ENCODE measurements around the gene RNPEPL1. TPM values are rescaled to one million over a fixed set of nuclear protein-coding genes. Genes with fewer than 3 reads are reported as not detected.

RNPEPL1 gene
- total RNA-seq, 3 donors from 2014 or later: 76.4 to 119 (median 76.9) TPM

DNA sequence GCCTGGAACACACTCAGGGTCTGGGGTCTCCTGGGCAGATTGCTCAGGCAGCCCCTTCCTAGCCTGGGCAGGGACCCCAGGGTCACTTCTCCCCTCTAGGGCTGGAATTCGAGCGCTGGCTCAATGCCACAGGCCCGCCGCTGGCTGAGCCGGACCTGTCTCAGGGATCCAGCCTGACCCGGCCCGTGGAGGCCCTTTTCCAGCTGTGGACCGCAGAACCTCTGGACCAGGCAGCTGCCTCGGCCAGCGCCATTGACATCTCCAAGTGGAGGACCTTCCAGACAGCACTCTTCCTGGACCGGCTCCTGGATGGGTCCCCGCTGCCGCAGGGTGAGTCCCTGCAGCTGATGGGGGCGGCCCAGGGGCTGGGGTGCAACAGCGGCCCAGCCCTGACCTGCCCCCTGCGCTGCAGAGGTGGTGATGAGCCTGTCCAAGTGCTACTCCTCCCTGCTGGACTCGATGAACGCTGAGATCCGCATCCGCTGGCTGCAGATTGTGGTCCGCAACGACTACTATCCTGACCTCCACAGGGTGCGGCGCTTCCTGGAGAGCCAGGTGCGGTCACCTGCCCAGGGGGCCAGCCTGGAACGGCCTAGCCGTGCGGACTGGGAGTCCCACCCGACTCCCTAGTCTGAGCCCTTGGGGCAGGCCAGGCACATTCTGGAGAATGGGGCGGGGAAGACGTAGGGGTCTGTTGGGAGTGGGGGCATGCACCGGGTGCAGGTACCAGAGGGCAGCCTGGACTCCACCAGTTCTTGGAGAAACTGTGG lies 8.3 kb downstream of the RNPEPL1 start:
- peaks cover 6% of the 10 kb centered on the region for H3K36me3 ChIP-seq (ENCODE audit: low read depth)
- H3K4me1 ChIP-seq (ENCODE audit: low read depth): peaks cover 11% of the 10 kb centered on the region
- DNase-seq (peak in 1 of 3 donors; percentile 48), ATAC-seq (no peak)
- no peaks in the 10 kb centered on the region for H3K9me3 ChIP-seq
- no peak overlapping the region for H3K4me3 ChIP-seq
- TF ChIP-seq CTCF (IDR thresholded peaks at IDR 0.05): no peak
- intact Hi-C loops (cut with DNase I, micrococcal nuclease): no loop called here

DNA sequence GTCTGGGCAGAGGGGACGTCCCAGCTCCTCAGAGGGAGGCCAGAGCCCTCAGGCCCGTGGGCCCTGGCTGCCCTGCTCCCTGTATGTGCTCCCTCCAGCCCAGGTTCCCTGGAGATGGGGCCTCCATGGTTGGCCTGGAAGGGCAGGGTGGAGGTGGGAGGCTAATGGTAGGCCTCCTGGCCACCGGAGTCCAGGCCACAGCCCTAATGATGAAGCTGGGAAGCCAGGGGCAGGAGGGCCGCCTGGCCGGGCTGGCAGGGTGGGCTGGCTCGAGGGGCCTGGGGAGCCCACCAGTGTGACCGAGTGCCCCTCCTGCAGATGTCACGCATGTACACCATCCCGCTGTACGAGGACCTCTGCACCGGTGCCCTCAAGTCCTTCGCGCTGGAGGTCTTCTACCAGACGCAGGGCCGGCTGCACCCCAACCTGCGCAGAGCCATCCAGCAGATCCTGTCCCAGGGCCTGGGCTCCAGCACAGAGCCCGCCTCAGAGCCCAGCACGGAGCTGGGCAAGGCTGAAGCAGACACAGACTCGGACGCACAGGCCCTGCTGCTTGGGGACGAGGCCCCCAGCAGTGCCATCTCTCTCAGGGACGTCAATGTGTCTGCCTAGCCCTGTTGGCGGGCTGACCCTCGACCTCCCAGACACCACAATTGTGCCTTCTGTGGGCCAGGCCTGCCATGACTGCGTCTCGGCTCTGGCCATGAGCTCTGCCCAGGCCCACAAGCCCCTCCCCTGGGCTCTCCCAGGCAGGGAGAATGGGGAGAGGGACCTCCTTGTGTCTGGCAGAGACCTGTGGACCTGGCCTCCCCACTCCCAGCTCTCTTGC lies 9.2 kb downstream of the RNPEPL1 start:
- intact Hi-C loops (cut with DNase I, micrococcal nuclease): no loop called here
- Histone ChIP-seq H3K4me1 (ENCODE audit: low read depth) (peaks cover 11% of the 10 kb centered on the region), H3K36me3 (ENCODE audit: low read depth) (peaks cover 4% of the 10 kb centered on the region), H3K4me3 (no peak overlapping the region), H3K9me3 (no peaks in the 10 kb centered on the region)
- TF ChIP-seq CTCF (IDR thresholded peaks at IDR 0.05): no peak
- DNase-seq (peak in 1 of 3 donors; percentile 40), ATAC-seq (no peak)

- ATAC-seq (no peak), DNase-seq (peak in 1 of 3 donors; percentile 44)
- intact Hi-C loops (cut with DNase I, micrococcal nuclease): no loop called here
- Histone ChIP-seq H3K9me3 (no peaks in the 10 kb centered on the region), H3K4me1 (ENCODE audit: low read depth) (peaks cover 11% of the 10 kb centered on the region), H3K36me3 (ENCODE audit: low read depth) (peaks cover 3% of the 10 kb centered on the region), H3K4me3 (no peak overlapping the region)
- no peak for TF ChIP-seq CTCF (IDR thresholded peaks at IDR 0.05)
Measured at GRCh38 chr2:240578110-240578450, 9.8 kb downstream of the RNPEPL1 start.

DNA sequence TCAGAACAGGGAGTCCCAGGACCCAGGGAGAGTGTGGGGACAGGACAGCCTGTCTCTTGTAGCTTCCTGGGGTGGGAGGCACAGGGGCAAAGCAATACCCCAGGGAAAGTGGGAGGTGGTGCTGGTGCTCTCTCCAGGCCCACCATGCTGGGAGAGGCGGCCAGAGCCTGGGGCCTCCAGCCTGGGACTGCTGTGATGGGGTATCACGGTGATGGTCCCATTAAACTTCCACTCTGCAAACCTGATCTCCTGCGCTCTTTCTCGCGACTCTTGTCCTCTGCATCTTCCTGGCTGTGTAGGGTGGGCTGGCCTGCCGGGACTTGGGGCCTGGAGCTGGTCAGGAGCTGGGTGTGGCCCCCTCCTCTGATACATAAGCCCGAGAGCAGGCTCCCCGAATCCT lies 10.2 kb downstream of the RNPEPL1 start:
- Histone ChIP-seq H3K9me3 (no peaks in the 10 kb centered on the region), H3K36me3 (ENCODE audit: low read depth) (peaks cover 3% of the 10 kb centered on the region), H3K4me3 (no peak overlapping the region), H3K4me1 (ENCODE audit: low read depth) (peaks cover 11% of the 10 kb centered on the region)
- TF ChIP-seq CTCF (IDR thresholded peaks at IDR 0.05): no peak
- intact Hi-C loops (cut with DNase I, micrococcal nuclease): no loop called here
- peak in 1 of 3 donors; percentile 46 for DNase-seq
- no peak for ATAC-seq

- TF ChIP-seq CTCF (IDR thresholded peaks at IDR 0.05): no peak
- H3K36me3 ChIP-seq (ENCODE audit: low read depth): peaks cover 3% of the 10 kb centered on the region
- ATAC-seq (peak; percentile 2), DNase-seq (peak in 1 of 3 donors; percentile 59)
- no peak overlapping the region for H3K4me3 ChIP-seq
- intact Hi-C loops (cut with DNase I, micrococcal nuclease): no loop called here
- H3K4me1 ChIP-seq (ENCODE audit: low read depth): peaks cover 11% of the 10 kb centered on the region
- H3K9me3 ChIP-seq: no peaks in the 10 kb centered on the region
Measured at GRCh38 chr2:240579071-240579762, 10.9 kb downstream of the RNPEPL1 start.
